Measurements from ENCODE around the gene PRKG1.

- TF ChIP-seq CTCF (IDR thresholded peaks at IDR 0.05) (no peak), POLR2A (IDR thresholded peaks at IDR 0.05) (no peak)
Observed at GRCh38 chr10:51642581-51642980, 568.3 kb downstream of the PRKG1 start.

All from Peyer's patch (tissue), 4 donors.